ENCODE measurements around the gene HEMK1.

Gene HEMK1

GRCh38 chr3:50574444-50574831 is 5.1 kb downstream of the HEMK1 start:
- DNase-seq (ENCODE audit: low read depth in 2 of 2): no peak

- DNase-seq (ENCODE audit: low read depth in 2 of 2): no peak
Measured at GRCh38 chr3:50575372-50575771, 6.0 kb downstream of the HEMK1 start.

- DNase-seq (ENCODE audit: low read depth in 2 of 2): no peak
Measured at GRCh38 chr3:50577348-50577747, 8.0 kb downstream of the HEMK1 start.

GRCh38 chr3:50580683-50581458 is 11.5 kb downstream of the HEMK1 start:
- DNase-seq (ENCODE audit: low read depth in 2 of 2): no peak

GRCh38 chr3:50581459-50581842 is 12.1 kb downstream of the HEMK1 start:
- DNase-seq (ENCODE audit: low read depth in 2 of 2): no peak

GRCh38 chr3:50582083-50582482 is 12.8 kb downstream of the HEMK1 start:
- DNase-seq (ENCODE audit: low read depth in 2 of 2): no peak

- no peak for DNase-seq (ENCODE audit: low read depth in 2 of 2)
Measured at GRCh38 chr3:50583897-50584296, 14.6 kb downstream of the HEMK1 start.

GRCh38 chr3:50584391-50584790 is 15.1 kb downstream of the HEMK1 start:
- no peak for DNase-seq (ENCODE audit: low read depth in 2 of 2)

GRCh38 chr3:50585919-50586762 is 16.8 kb downstream of the HEMK1 start:
- no peak for DNase-seq (ENCODE audit: low read depth in 2 of 2)

- DNase-seq (ENCODE audit: low read depth in 2 of 2): no peak
Measured at GRCh38 chr3:50586763-50587070, 17.4 kb downstream of the HEMK1 start.

GRCh38 chr3:50587373-50587772 is 18.1 kb downstream of the HEMK1 start:
- DNase-seq (ENCODE audit: low read depth in 2 of 2): no peak

- DNase-seq (ENCODE audit: low read depth in 2 of 2): no peak
Measured at GRCh38 chr3:50587806-50588758, 18.8 kb downstream of the HEMK1 start.

- no peak for DNase-seq (ENCODE audit: low read depth in 2 of 2)
Measured at GRCh38 chr3:50588759-50589433, 19.6 kb downstream of the HEMK1 start.

- DNase-seq (ENCODE audit: low read depth in 2 of 2): no peak
Measured at GRCh38 chr3:50591196-50591741, 21.9 kb downstream of the HEMK1 start.

- no peak for DNase-seq (ENCODE audit: low read depth in 2 of 2)
Measured at GRCh38 chr3:50592568-50592967, 23.2 kb downstream of the HEMK1 start.

- DNase-seq (ENCODE audit: low read depth in 2 of 2): no peak
Measured at GRCh38 chr3:50594253-50594785, 25.0 kb downstream of the HEMK1 start.

- no peak for DNase-seq (ENCODE audit: low read depth in 2 of 2)
Measured at GRCh38 chr3:50599115-50599715, 29.9 kb downstream of the HEMK1 start.

GRCh38 chr3:50599716-50600118 is 30.4 kb downstream of the HEMK1 start:
- DNase-seq (ENCODE audit: low read depth in 2 of 2): no peak

GRCh38 chr3:50600141-50600753 is 30.9 kb downstream of the HEMK1 start:
- no peak for DNase-seq (ENCODE audit: low read depth in 2 of 2)

Measured in fibroblast of skin of left quadriceps (primary cell).